Activated B cell treated with CpG ODN at 0.5 μM for 24 hours (primary cell): ENCODE measurements around the gene CTR9. TPM values are rescaled to one million over a fixed set of nuclear protein-coding genes. Genes with fewer than 3 reads are reported as not detected.

Source experiments
- ATAC-seq: fragments of 200-7000 bp; cut with Tn5 transposase; one replicate; pipeline ENCODE4 v1.10.0; 2021; ENCODE audit warnings: low read depth, mild to moderate bottlenecking, moderate library complexity
- CTCF ChIA-PET: fragments of 350-600 bp; sonication (Branson Sonifier 250); formaldehyde crosslinking; loops from one replicate; lab custom pipeline; 2021; ENCODE audit warnings: antibody characterized with exemption; lab: Charles Lee
- POLR2A ChIA-PET: fragments of 350-600 bp; sonication (Branson Sonifier 250); formaldehyde crosslinking; loops from one replicate; lab custom pipeline; 2021; ENCODE audit warnings: antibody characterized with exemption; lab: Charles Lee
- DNase-seq: peaks from one replicate; pipeline ENCODE4 v3.0.0; 2022
- H3K27ac Mint-ChIP-seq: one replicate; pipeline ENCODE4 v1.8.0; 2020; ENCODE audit warnings: mixed read lengths
- H3K27me3 Mint-ChIP-seq: one replicate; pipeline ENCODE4 v1.8.0; 2021; ENCODE audit warnings: mixed read lengths
- H3K36me3 Mint-ChIP-seq: one replicate; pipeline ENCODE4 v1.8.0; 2021; ENCODE audit warnings: low read depth, mixed read lengths
- H3K4me1 Mint-ChIP-seq: one replicate; pipeline ENCODE4 v1.8.0; 2021; ENCODE audit warnings: mixed read lengths
- H3K4me3 Mint-ChIP-seq: one replicate; pipeline ENCODE4 v1.8.0; 2020; ENCODE audit warnings: mild to moderate bottlenecking, mixed read lengths
- H3K9me3 Mint-ChIP-seq: one replicate; pipeline ENCODE4 v1.8.0; 2020; ENCODE audit warnings: mixed read lengths
- intact Hi-C: fragments of 100-400 bp; cut with micrococcal nuclease; formaldehyde crosslinking; loops from one replicate; pipeline ENCODE4 v1.15.1; 2024
- total RNA-seq: library from RNA; stranded (reverse); gene quantifications from 2 replicates; pipeline ENCODE4 v1.2.3, GENCODE V29; 2022
- TF ChIP-seq, protein P1 (sequence below): fragments of 200-600 bp; IDR thresholded peaks from one replicate; pipeline ENCODE4 v1.8.0; 2022; ENCODE audit warnings: antibody characterized with exemption, mild to moderate bottlenecking

CTR9 gene
- total RNA-seq, 1 donor from 2014 or later = 50.6 TPM

DNA sequence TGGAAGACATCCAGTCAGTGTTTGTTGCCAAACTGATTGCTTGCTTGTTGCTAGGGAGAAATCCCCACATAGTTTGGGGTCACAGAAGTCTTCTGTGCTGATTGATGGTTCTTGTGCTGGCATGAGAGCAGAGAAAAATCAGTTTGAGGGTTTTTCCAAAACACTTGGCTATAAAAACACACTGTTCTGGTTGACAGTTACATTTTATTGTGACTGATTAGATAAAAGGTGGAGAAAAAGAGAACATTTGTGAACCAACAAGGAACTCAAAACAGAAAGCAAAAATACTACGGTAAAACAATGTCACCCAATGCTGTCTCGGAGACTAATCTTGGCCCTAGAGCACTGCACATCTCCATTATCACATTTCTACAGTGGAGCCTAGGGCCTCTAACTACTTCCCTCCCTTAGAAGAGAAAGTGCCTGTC, 72.1 kb downstream of the CTR9 start:
- DNase-seq = no peak
- ATAC-seq = no peak
- intact Hi-C loops = no loop called here
- H3K36me3 Mint-ChIP-seq = peaks cover 7% of the 10 kb centered on the region
- H3K27ac Mint-ChIP-seq = peak overlapping the region; percentile 71
- ChIA-PET POLR2A (no interaction called here), CTCF (no interaction called here)
- peaks cover 32% of the 10 kb centered on the region for H3K4me1 Mint-ChIP-seq
- no peaks in the 10 kb centered on the region for H3K27me3 Mint-ChIP-seq
- TF ChIP-seq, protein P1, sequence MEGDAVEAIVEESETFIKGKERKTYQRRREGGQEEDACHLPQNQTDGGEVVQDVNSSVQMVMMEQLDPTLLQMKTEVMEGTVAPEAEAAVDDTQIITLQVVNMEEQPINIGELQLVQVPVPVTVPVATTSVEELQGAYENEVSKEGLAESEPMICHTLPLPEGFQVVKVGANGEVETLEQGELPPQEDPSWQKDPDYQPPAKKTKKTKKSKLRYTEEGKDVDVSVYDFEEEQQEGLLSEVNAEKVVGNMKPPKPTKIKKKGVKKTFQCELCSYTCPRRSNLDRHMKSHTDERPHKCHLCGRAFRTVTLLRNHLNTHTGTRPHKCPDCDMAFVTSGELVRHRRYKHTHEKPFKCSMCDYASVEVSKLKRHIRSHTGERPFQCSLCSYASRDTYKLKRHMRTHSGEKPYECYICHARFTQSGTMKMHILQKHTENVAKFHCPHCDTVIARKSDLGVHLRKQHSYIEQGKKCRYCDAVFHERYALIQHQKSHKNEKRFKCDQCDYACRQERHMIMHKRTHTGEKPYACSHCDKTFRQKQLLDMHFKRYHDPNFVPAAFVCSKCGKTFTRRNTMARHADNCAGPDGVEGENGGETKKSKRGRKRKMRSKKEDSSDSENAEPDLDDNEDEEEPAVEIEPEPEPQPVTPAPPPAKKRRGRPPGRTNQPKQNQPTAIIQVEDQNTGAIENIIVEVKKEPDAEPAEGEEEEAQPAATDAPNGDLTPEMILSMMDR = no peak
- peak overlapping the region; percentile 53 for H3K4me3 Mint-ChIP-seq
- no peaks in the 10 kb centered on the region for H3K9me3 Mint-ChIP-seq

DNA sequence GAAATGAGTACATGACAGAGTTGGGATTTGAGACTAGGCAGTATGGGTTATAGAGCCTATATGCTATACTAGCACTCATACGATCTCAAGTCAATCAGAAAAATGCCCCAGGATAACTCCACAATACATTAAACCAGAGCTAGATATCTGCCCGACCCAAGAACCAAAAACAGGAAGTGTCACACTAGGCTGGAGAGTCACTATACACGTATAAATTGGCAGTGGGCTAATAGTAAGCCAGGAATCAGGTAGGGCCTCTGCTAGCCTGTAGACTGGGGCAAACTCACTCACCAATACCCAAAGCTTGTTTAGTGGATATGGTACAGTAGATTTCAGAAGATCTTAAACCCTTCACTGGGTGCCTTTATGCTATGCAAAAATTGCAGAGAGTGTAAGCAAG, 73.8 kb downstream of the CTR9 start:
- peaks cover 7% of the 10 kb centered on the region for H3K36me3 Mint-ChIP-seq
- ATAC-seq = peak; percentile 99
- H3K4me1 Mint-ChIP-seq = peaks cover 32% of the 10 kb centered on the region
- POLR2A ChIA-PET = interaction anchor here (0.7 to 3.4 kb wide), 6 partner anchors 9 to 33 kb away, joined by 3 to 102 read pairs (median 5); partner anchors contain the start of genes EIF4G2 and ZBED5
- TF ChIP-seq, protein P1 = no peak
- DNase-seq = no peak
- peak overlapping the region; percentile 63 for H3K4me3 Mint-ChIP-seq
- peak overlapping the region; percentile 90 for H3K27ac Mint-ChIP-seq
- intact Hi-C loops = loop anchor here (1.0 to 2.0 kb wide), 3 partner anchors 14 to 33 kb away; partner anchors contain the start of gene ZBED5
- no peaks in the 10 kb centered on the region for H3K27me3 Mint-ChIP-seq
- CTCF ChIA-PET = interaction anchor here (0.7 to 1.7 kb wide), 3 partner anchors 10 to 32 kb away, joined by 3 to 5 read pairs (median 3); partner anchors contain the start of gene EIF4G2
- H3K9me3 Mint-ChIP-seq = no peaks in the 10 kb centered on the region

DNA sequence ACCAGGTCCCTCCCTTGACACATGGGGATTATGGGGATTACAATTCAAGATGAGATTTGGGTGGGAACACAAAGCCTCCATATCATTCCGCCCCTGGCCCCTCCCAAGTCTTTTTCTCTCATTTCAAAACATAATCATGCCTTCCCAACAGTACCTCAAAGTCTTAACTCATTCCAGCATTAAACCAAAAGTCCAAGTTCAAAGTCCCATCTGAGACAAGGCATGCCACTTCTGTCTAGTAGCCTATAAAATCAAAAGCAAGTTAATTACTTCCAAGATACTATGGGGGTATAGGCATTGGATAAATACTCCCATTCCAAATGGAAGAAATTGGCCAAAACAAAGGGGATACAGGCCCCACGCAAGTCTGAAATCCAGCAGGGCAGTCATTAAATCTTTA, 77.4 kb downstream of the CTR9 start:
- Mint-ChIP-seq H3K4me3 (no peak overlapping the region), H3K9me3 (no peaks in the 10 kb centered on the region), H3K27ac (no peak overlapping the region), H3K36me3 (peaks cover 3% of the 10 kb centered on the region), H3K27me3 (no peaks in the 10 kb centered on the region), H3K4me1 (peaks cover 25% of the 10 kb centered on the region)
- intact Hi-C loops = no loop called here
- ChIA-PET POLR2A (interaction anchor here (1.5 kb wide), 1 partner anchor 19 kb away, joined by 4 read pairs; the partner anchor contains the start of gene EIF4G2), CTCF (no interaction called here)
- TF ChIP-seq, protein P1 = no peak
- no peak for DNase-seq
- no peak for ATAC-seq

DNA sequence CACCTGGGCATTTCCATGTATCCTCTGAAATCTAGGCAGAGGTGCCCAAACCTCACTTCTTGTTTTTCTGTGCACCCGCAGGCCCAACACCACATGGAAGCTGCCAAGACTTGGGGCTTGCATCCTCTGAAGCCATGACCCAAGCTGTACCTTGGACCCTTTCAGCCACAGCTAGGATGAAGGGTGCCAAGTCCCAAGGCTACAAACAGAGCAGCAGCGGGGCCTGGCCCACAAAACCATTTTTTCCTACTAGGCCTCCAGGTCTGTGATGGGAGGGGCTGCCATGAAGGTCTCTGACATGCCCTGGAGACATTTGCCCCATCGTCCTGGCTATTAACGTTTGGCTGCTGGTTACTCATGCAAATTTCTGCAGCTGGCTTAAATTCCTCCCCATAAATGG, 78.1 kb downstream of the CTR9 start:
- Mint-ChIP-seq H3K9me3 (no peaks in the 10 kb centered on the region), H3K36me3 (peaks cover 3% of the 10 kb centered on the region), H3K4me3 (no peak overlapping the region), H3K4me1 (peaks cover 19% of the 10 kb centered on the region), H3K27ac (no peak overlapping the region), H3K27me3 (no peaks in the 10 kb centered on the region)
- intact Hi-C loops = no loop called here
- TF ChIP-seq, protein P1 = no peak
- CTCF ChIA-PET = no interaction called here
- ATAC-seq (no peak), DNase-seq (no peak)
- POLR2A ChIA-PET = interaction anchor here (1.5 kb wide), 1 partner anchor 20 kb away, joined by 4 read pairs; the partner anchor contains the start of gene EIF4G2

Other genes with a start within 250 kb of the CTR9 start
- 32.8 and 36.9 TPM in 2 replicates for gene RNF141, start 210.1 kb upstream of the CTR9 start, total RNA-seq
- gene LYVE1, start 182.6 kb upstream of the CTR9 start, total RNA-seq = not detected in 2 replicates
- not detected in 2 replicates for gene IRAG1, start 57.5 kb upstream of the CTR9 start, total RNA-seq
- 675 and 769 TPM in 2 replicates for gene EIF4G2, start 57.7 kb downstream of the CTR9 start, total RNA-seq
- gene ZBED5, start 106.8 kb downstream of the CTR9 start, total RNA-seq = 111 and 116 TPM in 2 replicates